ENCODE data around the gene PRKACG.
"Not testable (repeated sequence)": the region's sequence is repeated elsewhere in the genome, so short reads cannot be mapped to it uniquely, and the experiment has no call there.

DNA sequence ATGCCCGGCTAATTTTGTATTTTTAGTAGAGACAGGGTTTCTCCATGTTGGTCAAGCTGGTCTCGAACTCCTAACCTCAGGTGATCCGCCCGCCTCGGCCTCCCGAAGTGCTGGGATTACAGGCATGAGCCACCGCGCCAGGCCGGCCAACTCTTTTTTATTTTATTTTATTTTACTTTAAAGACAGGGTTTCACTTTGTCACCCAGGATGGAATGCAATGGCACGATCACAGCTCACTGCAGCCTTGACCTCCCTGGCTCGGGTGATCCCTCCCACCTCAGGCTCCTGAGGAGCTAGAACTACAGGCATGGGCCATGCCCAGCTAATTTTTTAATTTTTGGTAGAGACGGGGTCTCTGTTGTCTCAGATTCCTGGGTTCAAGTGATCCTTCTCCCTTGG lies 37.0 kb upstream of the PRKACG start:
- TF ChIP-seq, protein P1, sequence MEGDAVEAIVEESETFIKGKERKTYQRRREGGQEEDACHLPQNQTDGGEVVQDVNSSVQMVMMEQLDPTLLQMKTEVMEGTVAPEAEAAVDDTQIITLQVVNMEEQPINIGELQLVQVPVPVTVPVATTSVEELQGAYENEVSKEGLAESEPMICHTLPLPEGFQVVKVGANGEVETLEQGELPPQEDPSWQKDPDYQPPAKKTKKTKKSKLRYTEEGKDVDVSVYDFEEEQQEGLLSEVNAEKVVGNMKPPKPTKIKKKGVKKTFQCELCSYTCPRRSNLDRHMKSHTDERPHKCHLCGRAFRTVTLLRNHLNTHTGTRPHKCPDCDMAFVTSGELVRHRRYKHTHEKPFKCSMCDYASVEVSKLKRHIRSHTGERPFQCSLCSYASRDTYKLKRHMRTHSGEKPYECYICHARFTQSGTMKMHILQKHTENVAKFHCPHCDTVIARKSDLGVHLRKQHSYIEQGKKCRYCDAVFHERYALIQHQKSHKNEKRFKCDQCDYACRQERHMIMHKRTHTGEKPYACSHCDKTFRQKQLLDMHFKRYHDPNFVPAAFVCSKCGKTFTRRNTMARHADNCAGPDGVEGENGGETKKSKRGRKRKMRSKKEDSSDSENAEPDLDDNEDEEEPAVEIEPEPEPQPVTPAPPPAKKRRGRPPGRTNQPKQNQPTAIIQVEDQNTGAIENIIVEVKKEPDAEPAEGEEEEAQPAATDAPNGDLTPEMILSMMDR (IDR thresholded peaks at IDR 0.05): not testable (repeated sequence)
- TF ChIP-seq POLR2A (IDR thresholded peaks at IDR 0.05): not testable (repeated sequence)
